Neural cell (in vitro differentiated cells): ENCODE measurements around the gene FAM135A. TPM values are rescaled to one million over a fixed set of nuclear protein-coding genes. Genes with fewer than 3 reads are reported as not detected.

Experiments used
- H2AFZ ChIP-seq: fragments of 200-600, 300-800 bp; sonication (generic), shearing (Covaris generic); 2 replicates; pipeline ENCODE4 v1.6.0; 2014; ENCODE audit warnings: low read depth, mild to moderate bottlenecking, antibody characterized with exemption, low read length, moderate library complexity
- H3F3A ChIP-seq: fragments of 200-600 bp; shearing (Covaris generic); 2 replicates; pipeline ENCODE4 v1.6.1; 2016; ENCODE audit warnings: mild to moderate bottlenecking, moderate library complexity, mixed read lengths, antibody characterized with exemption, low read length; ENCODE audit not compliant: insufficient read depth, poor library complexity, severe bottlenecking
- H3K27ac ChIP-seq: fragments of 200-600, 300-800 bp; sonication (generic), shearing (Covaris generic); 2 replicates; pipeline ENCODE4 v1.5.1; 2014; ENCODE audit warnings: mild to moderate bottlenecking, low read length, moderate library complexity
- H3K27me3 ChIP-seq: fragments of 300-800, 200-600 bp; sonication (generic), shearing (Covaris generic); 2 replicates; pipeline ENCODE4 v1.6.0; 2014; ENCODE audit warnings: mild to moderate bottlenecking, low read depth, low read length, moderate library complexity; ENCODE audit not compliant: insufficient read depth
- H3K36me3 ChIP-seq: fragments of 300-800, 200-600 bp; sonication (generic), shearing (Covaris generic); 2 replicates; pipeline ENCODE4 v1.5.1; 2014; ENCODE audit warnings: mild to moderate bottlenecking, antibody characterized with exemption, low read length, moderate library complexity; ENCODE audit not compliant: insufficient read depth
- H3K4me2 ChIP-seq: fragments of 300-800, 200-600 bp; sonication (generic), shearing (Covaris generic); 2 replicates; pipeline ENCODE4 v1.6.0; 2014; ENCODE audit warnings: mild to moderate bottlenecking, low read length
- H3K4me3 ChIP-seq: fragments of 300-800, 200-600 bp; sonication (generic), shearing (Covaris generic); 2 replicates; pipeline ENCODE4 v1.5.1; 2014; ENCODE audit warnings: mild to moderate bottlenecking, low read length, moderate library complexity
- H3K79me2 ChIP-seq: fragments of 200-600 bp; shearing (Covaris generic); replicated peaks from 2 replicates; pipeline ENCODE4 v1.6.0; 2014; ENCODE audit warnings: mild to moderate bottlenecking, low read length, moderate library complexity; ENCODE audit not compliant: insufficient read depth
- H3K9ac ChIP-seq: fragments of 300-800, 200-600 bp; sonication (generic), shearing (Covaris generic); 2 replicates; pipeline ENCODE4 v1.6.1; 2016; ENCODE audit warnings: mild to moderate bottlenecking, low read length, mixed read lengths
- H3K9me2 ChIP-seq: fragments of 200-600 bp; shearing (Covaris generic); 2 replicates; pipeline ENCODE4 v1.6.1; 2016; ENCODE audit warnings: mild to moderate bottlenecking, low read length, mixed read lengths; ENCODE audit not compliant: insufficient read depth
- H3K9me3 ChIP-seq: fragments of 200-600, 300-800 bp; sonication (generic), shearing (Covaris generic); 2 replicates; pipeline ENCODE4 v1.6.1; 2016; ENCODE audit warnings: mild to moderate bottlenecking, mixed run types, low read length, moderate library complexity, mixed read lengths
- H4K20me1 ChIP-seq: fragments of 200-600 bp; shearing (Covaris generic); 2 replicates; pipeline ENCODE4 v1.6.1; 2016; ENCODE audit warnings: mild to moderate bottlenecking, mixed run types; ENCODE audit not compliant: insufficient read depth
- EP300 ChIP-seq: fragments of 450-650 bp; conservative IDR thresholded peaks from 2 replicates; pipeline ENCODE4 v1.6.1; 2014; ENCODE audit warnings: antibody characterized with exemption, mild to moderate bottlenecking, moderate library complexity; ENCODE audit not compliant: poor library complexity, severe bottlenecking
- EZH2 ChIP-seq: fragments of 200-600, 300-800 bp; shearing (Covaris generic), sonication (generic); IDR thresholded peaks from 2 replicates; pipeline ENCODE4 v1.6.1; 2014; ENCODE audit warnings: antibody characterized with exemption, low read length, borderline replicate concordance, mild to moderate bottlenecking; ENCODE audit not compliant: insufficient read depth, poor library complexity, severe bottlenecking
- MXI1 ChIP-seq: fragments of 450-650 bp; conservative IDR thresholded peaks from 2 replicates; pipeline ENCODE4 v1.6.1; 2014; ENCODE audit warnings: antibody characterized with exemption, mild to moderate bottlenecking; ENCODE audit not compliant: poor library complexity, severe bottlenecking
- POLR2AphosphoS5 ChIP-seq: IDR thresholded peaks from 2 replicates; pipeline ENCODE4 v1.6.1; 2012
- RAD21 ChIP-seq: fragments of 450-650 bp; conservative IDR thresholded peaks from 2 replicates; pipeline ENCODE4 v1.6.1; 2014; ENCODE audit warnings: antibody characterized with exemption, mild to moderate bottlenecking, moderate library complexity
- SMC3 ChIP-seq: fragments of 450-650 bp; conservative IDR thresholded peaks from 2 replicates; pipeline ENCODE4 v1.6.1; 2014; ENCODE audit warnings: antibody characterized with exemption, mild to moderate bottlenecking, moderate library complexity; ENCODE audit not compliant: poor library complexity
- TAF1 ChIP-seq: IDR thresholded peaks from 2 replicates; pipeline ENCODE4 v1.6.1; 2012; ENCODE audit warnings: low read depth
- polyA plus RNA-seq: library from polyadenylated mRNA; depleted of rRNA; stranded (reverse); fragments of >200 nt; gene quantifications from 2 replicates; pipeline ENCODE4 v1.2.3, GENCODE V29; 2014
- TF ChIP-seq, protein P1 (sequence below): IDR thresholded peaks from 2 replicates; pipeline ENCODE4 v1.6.1; 2012; ENCODE audit warnings: borderline replicate concordance
- TF ChIP-seq, protein P2 (sequence below): fragments of 450-650 bp; IDR thresholded peaks from 2 replicates; pipeline ENCODE4 v1.5.1; 2014; ENCODE audit warnings: antibody characterized with exemption, mild to moderate bottlenecking, moderate library complexity; ENCODE audit not compliant: poor library complexity, severe bottlenecking

Gene FAM135A
- polyA plus RNA-seq, 1 donor from 2014 or later = 31.4 TPM

DNA sequence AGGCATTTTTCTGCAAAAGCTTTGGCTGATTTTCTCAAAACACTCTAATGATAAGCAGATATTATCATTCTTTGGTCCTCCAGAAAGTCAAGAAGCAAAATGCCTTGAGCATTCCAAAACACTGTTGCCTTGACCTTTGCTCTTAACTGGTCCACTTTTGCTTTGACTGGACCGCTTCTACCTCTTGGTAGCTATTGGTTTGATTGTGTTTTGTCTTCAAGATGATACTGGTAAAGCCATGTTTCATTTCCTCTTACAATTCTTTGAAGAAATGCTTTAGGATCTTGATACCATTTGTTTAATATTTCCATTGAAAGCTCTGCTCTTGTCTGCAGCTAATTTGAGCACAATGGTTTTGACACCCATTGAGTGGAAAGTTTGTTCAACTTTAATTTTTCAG, 117.8 kb downstream of the FAM135A start:
- no peaks in the 10 kb centered on the region for H3K27me3 ChIP-seq
- H3K27ac ChIP-seq = no peak overlapping the region
- H3F3A ChIP-seq = no peaks in the 10 kb centered on the region
- H3K36me3 ChIP-seq = no peaks in the 10 kb centered on the region
- H3K9ac ChIP-seq = no peak overlapping the region
- no peaks in the 10 kb centered on the region for H4K20me1 ChIP-seq
- TF ChIP-seq, protein P1, sequence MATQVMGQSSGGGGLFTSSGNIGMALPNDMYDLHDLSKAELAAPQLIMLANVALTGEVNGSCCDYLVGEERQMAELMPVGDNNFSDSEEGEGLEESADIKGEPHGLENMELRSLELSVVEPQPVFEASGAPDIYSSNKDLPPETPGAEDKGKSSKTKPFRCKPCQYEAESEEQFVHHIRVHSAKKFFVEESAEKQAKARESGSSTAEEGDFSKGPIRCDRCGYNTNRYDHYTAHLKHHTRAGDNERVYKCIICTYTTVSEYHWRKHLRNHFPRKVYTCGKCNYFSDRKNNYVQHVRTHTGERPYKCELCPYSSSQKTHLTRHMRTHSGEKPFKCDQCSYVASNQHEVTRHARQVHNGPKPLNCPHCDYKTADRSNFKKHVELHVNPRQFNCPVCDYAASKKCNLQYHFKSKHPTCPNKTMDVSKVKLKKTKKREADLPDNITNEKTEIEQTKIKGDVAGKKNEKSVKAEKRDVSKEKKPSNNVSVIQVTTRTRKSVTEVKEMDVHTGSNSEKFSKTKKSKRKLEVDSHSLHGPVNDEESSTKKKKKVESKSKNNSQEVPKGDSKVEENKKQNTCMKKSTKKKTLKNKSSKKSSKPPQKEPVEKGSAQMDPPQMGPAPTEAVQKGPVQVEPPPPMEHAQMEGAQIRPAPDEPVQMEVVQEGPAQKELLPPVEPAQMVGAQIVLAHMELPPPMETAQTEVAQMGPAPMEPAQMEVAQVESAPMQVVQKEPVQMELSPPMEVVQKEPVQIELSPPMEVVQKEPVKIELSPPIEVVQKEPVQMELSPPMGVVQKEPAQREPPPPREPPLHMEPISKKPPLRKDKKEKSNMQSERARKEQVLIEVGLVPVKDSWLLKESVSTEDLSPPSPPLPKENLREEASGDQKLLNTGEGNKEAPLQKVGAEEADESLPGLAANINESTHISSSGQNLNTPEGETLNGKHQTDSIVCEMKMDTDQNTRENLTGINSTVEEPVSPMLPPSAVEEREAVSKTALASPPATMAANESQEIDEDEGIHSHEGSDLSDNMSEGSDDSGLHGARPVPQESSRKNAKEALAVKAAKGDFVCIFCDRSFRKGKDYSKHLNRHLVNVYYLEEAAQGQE = no peak
- TF ChIP-seq MXI1 (no peak), TAF1 (no peak), RAD21 (no peak), SMC3 (no peak), POLR2AphosphoS5 (no peak), EP300 (no peak), EZH2 (no peak)
- TF ChIP-seq, protein P2, sequence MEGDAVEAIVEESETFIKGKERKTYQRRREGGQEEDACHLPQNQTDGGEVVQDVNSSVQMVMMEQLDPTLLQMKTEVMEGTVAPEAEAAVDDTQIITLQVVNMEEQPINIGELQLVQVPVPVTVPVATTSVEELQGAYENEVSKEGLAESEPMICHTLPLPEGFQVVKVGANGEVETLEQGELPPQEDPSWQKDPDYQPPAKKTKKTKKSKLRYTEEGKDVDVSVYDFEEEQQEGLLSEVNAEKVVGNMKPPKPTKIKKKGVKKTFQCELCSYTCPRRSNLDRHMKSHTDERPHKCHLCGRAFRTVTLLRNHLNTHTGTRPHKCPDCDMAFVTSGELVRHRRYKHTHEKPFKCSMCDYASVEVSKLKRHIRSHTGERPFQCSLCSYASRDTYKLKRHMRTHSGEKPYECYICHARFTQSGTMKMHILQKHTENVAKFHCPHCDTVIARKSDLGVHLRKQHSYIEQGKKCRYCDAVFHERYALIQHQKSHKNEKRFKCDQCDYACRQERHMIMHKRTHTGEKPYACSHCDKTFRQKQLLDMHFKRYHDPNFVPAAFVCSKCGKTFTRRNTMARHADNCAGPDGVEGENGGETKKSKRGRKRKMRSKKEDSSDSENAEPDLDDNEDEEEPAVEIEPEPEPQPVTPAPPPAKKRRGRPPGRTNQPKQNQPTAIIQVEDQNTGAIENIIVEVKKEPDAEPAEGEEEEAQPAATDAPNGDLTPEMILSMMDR = no peak
- no peak overlapping the region for H3K4me2 ChIP-seq
- H3K9me3 ChIP-seq = no peaks in the 10 kb centered on the region
- no peaks in the 10 kb centered on the region for H3K9me2 ChIP-seq
- no peak overlapping the region for H3K4me3 ChIP-seq
- no peak overlapping the region for H2AFZ ChIP-seq
- H3K79me2 ChIP-seq = no peaks in the 10 kb centered on the region

DNA sequence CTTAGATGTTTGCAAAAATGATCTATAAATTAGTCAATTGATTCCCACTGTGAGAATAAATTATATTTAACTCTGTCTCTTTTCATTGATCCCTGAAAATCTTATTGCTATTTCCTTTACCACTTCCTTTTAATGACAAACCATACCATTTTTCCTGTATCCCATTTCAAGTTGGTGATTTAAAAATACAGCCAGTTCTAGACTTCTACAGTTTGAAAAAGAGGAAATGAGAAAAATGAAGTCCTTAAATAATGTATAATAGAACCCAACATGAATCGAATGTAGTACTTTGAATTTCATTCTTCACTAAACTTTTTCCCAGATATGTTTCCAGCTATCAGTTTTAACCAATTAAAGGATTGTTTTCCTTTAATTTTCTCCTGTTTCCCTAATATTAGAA, 124.0 kb downstream of the FAM135A start:
- H2AFZ ChIP-seq = no peak overlapping the region
- H3F3A ChIP-seq = no peaks in the 10 kb centered on the region
- H4K20me1 ChIP-seq = no peaks in the 10 kb centered on the region
- H3K9me3 ChIP-seq = no peaks in the 10 kb centered on the region
- H3K4me2 ChIP-seq = no peak overlapping the region
- H3K79me2 ChIP-seq = no peaks in the 10 kb centered on the region
- no peak overlapping the region for H3K9ac ChIP-seq
- H3K36me3 ChIP-seq = peaks cover 6% of the 10 kb centered on the region
- no peak overlapping the region for H3K4me3 ChIP-seq
- no peaks in the 10 kb centered on the region for H3K27me3 ChIP-seq
- TF ChIP-seq, protein P1 = no peak
- no peak for TF ChIP-seq TAF1
- no peak for TF ChIP-seq EP300
- no peak for TF ChIP-seq POLR2AphosphoS5
- no peak for TF ChIP-seq RAD21
- TF ChIP-seq EZH2 = no peak
- TF ChIP-seq MXI1 = no peak
- no peak for TF ChIP-seq SMC3
- TF ChIP-seq, protein P2 = no peak
- no peaks in the 10 kb centered on the region for H3K9me2 ChIP-seq
- H3K27ac ChIP-seq = no peak overlapping the region
